ENCODE data around the gene KLHDC10. TPM values are rescaled to one million over a fixed set of nuclear protein-coding genes. Genes with fewer than 3 reads are reported as not detected.

KLHDC10 gene
- total and polyA plus RNA-seq, 9 donors: 33.3 to 45.7 (median 41.4) TPM

DNA sequence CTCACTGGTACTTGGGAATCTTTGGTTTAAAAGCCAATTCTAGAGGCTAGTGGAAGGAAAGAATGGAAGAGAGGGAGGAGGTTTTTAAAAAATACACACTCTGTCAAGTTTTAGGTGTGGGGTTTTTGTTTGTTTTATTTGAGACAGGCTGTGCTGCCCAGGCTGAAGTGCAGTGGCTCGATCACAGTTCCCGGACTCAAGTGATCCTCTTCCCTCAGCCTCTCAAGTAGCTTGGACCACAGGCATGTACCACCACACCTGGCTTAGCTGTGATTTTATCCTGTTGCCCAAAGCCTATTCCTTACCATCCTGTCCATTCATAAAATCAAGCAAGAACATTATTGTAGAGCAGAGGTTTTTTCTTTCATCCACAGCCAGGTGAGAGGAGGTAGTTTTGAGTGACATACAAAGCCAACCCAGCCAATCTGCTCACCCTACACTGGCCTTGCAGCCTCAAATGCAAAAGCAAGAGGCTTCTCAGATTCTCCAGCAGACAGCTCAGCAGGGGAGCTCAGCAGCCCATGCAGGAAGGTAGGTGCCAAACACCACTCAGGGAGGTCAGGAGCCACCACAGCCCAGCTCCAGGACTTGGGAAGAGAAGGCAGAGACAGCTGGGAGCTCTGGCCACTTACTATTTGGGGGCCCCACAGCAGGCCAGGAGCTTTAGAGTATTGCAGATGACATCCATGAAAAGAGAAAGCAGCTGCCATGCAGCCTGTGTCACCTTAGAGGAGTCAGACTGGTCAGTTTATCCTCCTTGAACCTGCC lies 69.0 kb downstream of the KLHDC10 start:
- Histone ChIP-seq H3K4me1 (ENCODE audit: control insufficient read depth, insufficient read depth, low read length) (peaks cover 42% of the 10 kb centered on the region), H3K4me3 (ENCODE audit: low read length) (no peak overlapping the region), H3K27me3 (ENCODE audit: control insufficient read depth, insufficient read depth, low read length) (no peaks in the 10 kb centered on the region), H3K27ac (ENCODE audit: low read length) (peak overlapping the region; percentile 8), H3K36me3 (ENCODE audit: control insufficient read depth, insufficient read depth, low read length) (peaks cover 39% of the 10 kb centered on the region), H3K9me3 (replicated peaks; ENCODE audit: control insufficient read depth, low read depth, low read length) (no peaks in the 10 kb centered on the region)
- 81% methylated on average over 2 of the region's 2 CpGs for WGBS (ENCODE audit: insufficient coverage)
- DNase-seq: peak; percentile 54

DNA sequence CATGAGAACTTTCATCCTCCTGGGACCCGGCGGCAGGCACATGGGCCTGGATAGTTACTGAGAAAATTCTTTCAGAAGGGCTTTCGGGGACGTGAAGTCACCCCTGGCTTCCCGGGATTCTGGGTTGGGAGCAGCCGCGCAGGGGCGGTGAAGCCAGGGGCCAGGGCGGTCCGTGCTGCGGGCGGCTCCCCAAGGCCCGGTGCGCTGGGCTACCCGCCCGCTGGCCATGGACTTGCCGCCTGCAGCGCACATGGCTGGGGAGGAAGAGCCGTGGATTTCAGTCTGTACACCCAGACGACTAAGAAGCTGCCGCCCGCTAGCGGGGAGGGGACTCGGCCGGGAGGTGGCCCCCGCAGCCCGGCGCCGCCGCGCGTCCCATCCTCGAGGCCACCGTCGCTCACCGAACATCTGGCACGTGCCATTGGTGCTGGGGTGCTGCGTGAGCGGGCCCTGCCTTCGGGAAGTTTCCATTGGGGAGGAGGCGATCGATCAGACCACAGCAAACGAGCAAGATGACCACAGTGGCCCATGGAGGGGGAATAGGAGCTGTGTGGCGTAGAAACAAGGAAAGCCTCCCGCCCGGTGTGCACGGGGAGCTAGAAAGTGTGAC lies 70.3 kb downstream of the KLHDC10 start:
- Histone ChIP-seq H3K9me3 (replicated peaks; ENCODE audit: control insufficient read depth, low read depth, low read length) (no peaks in the 10 kb centered on the region), H3K36me3 (ENCODE audit: control insufficient read depth, insufficient read depth, low read length) (peaks cover 28% of the 10 kb centered on the region), H3K27me3 (ENCODE audit: control insufficient read depth, insufficient read depth, low read length) (no peaks in the 10 kb centered on the region), H3K27ac (ENCODE audit: low read length) (peak overlapping the region; percentile 91), H3K4me1 (ENCODE audit: control insufficient read depth, insufficient read depth, low read length) (peaks cover 46% of the 10 kb centered on the region), H3K4me3 (ENCODE audit: low read length) (no peak overlapping the region)
- DNase-seq: peak; percentile 46
- WGBS (ENCODE audit: insufficient coverage): 74% methylated on average over 43 of the region's 47 CpGs

GRCh38 chr7:130141161-130141883 lies 71.0 kb downstream of the KLHDC10 start:
- WGBS (ENCODE audit: insufficient coverage): 12% methylated on average over 24 of the region's 39 CpGs
- Histone ChIP-seq H3K36me3 (ENCODE audit: control insufficient read depth, insufficient read depth, low read length) (peaks cover 25% of the 10 kb centered on the region), H3K27ac (ENCODE audit: low read length) (peak overlapping the region; percentile 91), H3K4me3 (ENCODE audit: low read length) (peak overlapping the region; percentile 50), H3K27me3 (ENCODE audit: control insufficient read depth, insufficient read depth, low read length) (no peaks in the 10 kb centered on the region), H3K9me3 (replicated peaks; ENCODE audit: control insufficient read depth, low read depth, low read length) (no peaks in the 10 kb centered on the region), H3K4me1 (ENCODE audit: control insufficient read depth, insufficient read depth, low read length) (peaks cover 46% of the 10 kb centered on the region)
- peak; percentile 96 for DNase-seq

DNA sequence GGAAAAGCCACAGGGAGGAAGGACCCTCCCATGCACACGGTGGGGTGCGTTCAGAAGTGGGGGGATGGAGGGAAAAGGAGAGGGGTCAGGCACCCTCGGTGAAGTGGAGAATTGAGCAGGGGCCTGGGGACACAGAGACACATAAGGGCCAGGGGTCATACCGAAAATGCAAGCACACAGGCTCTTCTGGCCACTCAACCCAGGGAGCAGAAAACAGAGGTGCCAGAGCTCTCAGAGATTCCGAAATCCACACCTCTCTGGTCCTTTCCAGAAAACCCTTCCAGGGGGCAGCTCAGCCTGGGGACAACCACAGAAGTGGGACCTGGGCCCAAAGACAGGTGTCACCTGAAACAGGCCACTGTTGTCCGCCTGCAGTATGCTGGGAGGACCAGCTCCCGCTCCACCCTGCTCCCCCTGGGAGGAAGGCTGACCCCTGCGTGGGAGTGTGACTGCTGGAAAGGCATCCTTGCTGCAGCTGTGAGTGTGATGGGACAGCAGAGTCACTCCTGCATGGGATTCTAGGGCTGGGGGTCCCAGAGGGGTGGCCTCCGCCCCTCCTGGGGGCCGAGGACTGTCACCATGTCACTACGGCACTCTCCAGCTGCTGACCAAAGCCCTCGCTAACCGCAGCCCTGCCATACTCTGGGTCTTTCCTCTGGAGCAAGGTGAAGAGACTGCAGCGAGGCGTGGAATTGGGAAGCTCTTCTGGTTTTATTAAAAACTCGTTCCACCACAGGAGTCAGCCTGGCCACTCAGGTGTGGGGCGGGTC lies 71.7 kb downstream of the KLHDC10 start:
- 24% methylated on average over 9 of the region's 17 CpGs for WGBS (ENCODE audit: insufficient coverage)
- Histone ChIP-seq H3K36me3 (ENCODE audit: control insufficient read depth, insufficient read depth, low read length) (peaks cover 19% of the 10 kb centered on the region), H3K27me3 (ENCODE audit: control insufficient read depth, insufficient read depth, low read length) (no peaks in the 10 kb centered on the region), H3K27ac (ENCODE audit: low read length) (peak overlapping the region; percentile 91), H3K4me3 (ENCODE audit: low read length) (peak overlapping the region; percentile 50), H3K9me3 (replicated peaks; ENCODE audit: control insufficient read depth, low read depth, low read length) (no peaks in the 10 kb centered on the region), H3K4me1 (ENCODE audit: control insufficient read depth, insufficient read depth, low read length) (peaks cover 46% of the 10 kb centered on the region)
- DNase-seq: peak; percentile 72

GRCh38 chr7:130142654-130143333 lies 72.5 kb downstream of the KLHDC10 start:
- H3K36me3 ChIP-seq (ENCODE audit: control insufficient read depth, insufficient read depth, low read length): peaks cover 13% of the 10 kb centered on the region
- H3K4me1 ChIP-seq (ENCODE audit: control insufficient read depth, insufficient read depth, low read length): peaks cover 50% of the 10 kb centered on the region
- H3K27ac ChIP-seq (ENCODE audit: low read length): peak overlapping the region; percentile 20
- H3K9me3 ChIP-seq (replicated peaks; ENCODE audit: control insufficient read depth, low read depth, low read length): no peaks in the 10 kb centered on the region
- H3K27me3 ChIP-seq (ENCODE audit: control insufficient read depth, insufficient read depth, low read length): no peaks in the 10 kb centered on the region
- 91% methylated on average over 8 of the region's 14 CpGs for WGBS (ENCODE audit: insufficient coverage)
- no peak for DNase-seq
- no peak overlapping the region for H3K4me3 ChIP-seq (ENCODE audit: low read length)

DNA sequence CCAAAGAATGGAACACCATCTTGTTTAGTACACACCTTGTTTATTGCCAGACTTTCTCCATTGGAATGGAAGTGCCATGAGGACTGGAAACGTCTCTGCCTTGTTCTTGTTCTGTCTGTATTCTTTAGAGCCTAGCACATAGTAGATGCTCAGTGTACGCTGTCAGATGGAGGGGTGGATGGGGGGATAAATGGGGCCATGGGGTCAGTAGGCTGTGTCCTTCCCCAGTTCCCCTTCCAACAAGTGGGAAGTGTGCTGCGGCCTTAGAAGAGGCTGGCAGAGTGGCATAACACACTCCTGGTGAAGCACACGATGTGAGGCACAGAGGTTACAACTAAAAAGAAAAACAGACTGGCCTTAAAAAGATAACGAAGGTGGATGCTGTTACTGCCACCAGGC lies 73.0 kb downstream of the KLHDC10 start:
- H3K4me3 ChIP-seq (ENCODE audit: low read length): no peak overlapping the region
- H3K36me3 ChIP-seq (ENCODE audit: control insufficient read depth, insufficient read depth, low read length): peaks cover 12% of the 10 kb centered on the region
- no peaks in the 10 kb centered on the region for H3K27me3 ChIP-seq (ENCODE audit: control insufficient read depth, insufficient read depth, low read length)
- H3K27ac ChIP-seq (ENCODE audit: low read length): peak overlapping the region; percentile 20
- DNase-seq: no peak
- WGBS (ENCODE audit: insufficient coverage): 96% methylated on average over 3 of the region's 5 CpGs
- peaks cover 56% of the 10 kb centered on the region for H3K4me1 ChIP-seq (ENCODE audit: control insufficient read depth, insufficient read depth, low read length)
- H3K9me3 ChIP-seq (replicated peaks; ENCODE audit: control insufficient read depth, low read depth, low read length): no peaks in the 10 kb centered on the region

GRCh38 chr7:130143986-130144311 lies 73.6 kb downstream of the KLHDC10 start:
- peaks cover 62% of the 10 kb centered on the region for H3K4me1 ChIP-seq (ENCODE audit: control insufficient read depth, insufficient read depth, low read length)
- DNase-seq: no peak
- H3K9me3 ChIP-seq (replicated peaks; ENCODE audit: control insufficient read depth, low read depth, low read length): no peaks in the 10 kb centered on the region
- H3K36me3 ChIP-seq (ENCODE audit: control insufficient read depth, insufficient read depth, low read length): peaks cover 12% of the 10 kb centered on the region
- no CpG with 5 or more reads among the region's 3 CpGs for WGBS (ENCODE audit: insufficient coverage)
- H3K27ac ChIP-seq (ENCODE audit: low read length): no peak overlapping the region
- H3K27me3 ChIP-seq (ENCODE audit: control insufficient read depth, insufficient read depth, low read length): no peaks in the 10 kb centered on the region
- no peak overlapping the region for H3K4me3 ChIP-seq (ENCODE audit: low read length)

- peak; percentile 66 for DNase-seq
- H3K36me3 ChIP-seq (ENCODE audit: control insufficient read depth, insufficient read depth, low read length): peaks cover 12% of the 10 kb centered on the region
- no peak overlapping the region for H3K4me3 ChIP-seq (ENCODE audit: low read length)
- peak overlapping the region; percentile 6 for H3K27ac ChIP-seq (ENCODE audit: low read length)
- H3K27me3 ChIP-seq (ENCODE audit: control insufficient read depth, insufficient read depth, low read length): no peaks in the 10 kb centered on the region
- H3K4me1 ChIP-seq (ENCODE audit: control insufficient read depth, insufficient read depth, low read length): peaks cover 62% of the 10 kb centered on the region
- WGBS (ENCODE audit: insufficient coverage): 36% methylated on average over 8 of the region's 14 CpGs
- no peaks in the 10 kb centered on the region for H3K9me3 ChIP-seq (replicated peaks; ENCODE audit: control insufficient read depth, low read depth, low read length)
Observed at GRCh38 chr7:130144312-130145171, 74.2 kb downstream of the KLHDC10 start.
